A673 (cell line): Measurements from ENCODE around the gene PHF24. TPM values are rescaled to one million over a fixed set of nuclear protein-coding genes. Genes with fewer than 3 reads are reported as not detected.

ENCODE experiments used
- BruUV-seq: library from RNA; stranded (reverse); fragments of 400-500 nt; replicated peaks from 2 replicates; lab custom pipeline; 2021; lab: Mats Ljungman, UMichigan
- CTCF ChIA-PET: fragments of 300-600 bp; sonication (Branson Sonifier 250); formaldehyde crosslinking; loops from one replicate; lab custom pipeline; 2022; ENCODE audit warnings: antibody characterized with exemption; lab: Charles Lee
- POLR2A ChIA-PET: fragments of 300-600 bp; sonication (Branson Sonifier 250); formaldehyde crosslinking; loops from one replicate; lab custom pipeline; 2022; ENCODE audit warnings: antibody characterized with exemption; ENCODE audit not compliant: low non-redundant PET; lab: Charles Lee
- DNase-seq: peaks from one replicate; pipeline ENCODE4 v3.0.0-alpha.2; 2015; ENCODE audit warnings: low spot score
- H3K27ac ChIP-seq: fragments of 200-600 bp; sonication (generic); 2 replicates; pipeline ENCODE4 v1.5.1; 2016; ENCODE audit warnings: mixed run types, low read depth, mild to moderate bottlenecking, mixed read lengths, antibody characterized with exemption, low read length; ENCODE audit not compliant: poor library complexity, severe bottlenecking
- H3K27me3 ChIP-seq: fragments of 200-600 bp; sonication (generic); replicated peaks from 2 replicates; pipeline ENCODE4 v1.6.1; 2017; ENCODE audit warnings: mixed run types, low read depth, mild to moderate bottlenecking, mixed read lengths, antibody characterized with exemption, low read length; ENCODE audit not compliant: insufficient read depth, poor library complexity
- H3K36me3 ChIP-seq: fragments of 200-600 bp; sonication (generic); 2 replicates; pipeline ENCODE4 v1.6.1; 2016; ENCODE audit warnings: mixed run types, mild to moderate bottlenecking, mixed read lengths, antibody characterized with exemption, low read length; ENCODE audit not compliant: insufficient read depth, poor library complexity, severe bottlenecking
- H3K4me1 ChIP-seq: fragments of 200-600 bp; sonication (generic); 2 replicates; pipeline ENCODE4 v1.6.1; 2017; ENCODE audit warnings: mixed run types, mild to moderate bottlenecking, mixed read lengths, antibody characterized with exemption, low read length; ENCODE audit not compliant: insufficient read depth, poor library complexity, severe bottlenecking
- H3K4me3 ChIP-seq: fragments of 200-600 bp; sonication (generic); 2 replicates; pipeline ENCODE4 v1.5.1; 2016; ENCODE audit warnings: low read depth, mixed run types, mild to moderate bottlenecking, mixed read lengths, low read length; ENCODE audit not compliant: poor library complexity, severe bottlenecking
- H3K9me3 ChIP-seq: fragments of 200-600 bp; sonication (generic); 2 replicates; pipeline ENCODE4 v1.6.1; 2016; ENCODE audit warnings: mixed run types, low read depth, mild to moderate bottlenecking, mixed read lengths, antibody characterized with exemption, low read length; ENCODE audit not compliant: poor library complexity, severe bottlenecking
- CTCF ChIP-seq: fragments of 300-800, 200-600 bp; sonication (generic); conservative IDR thresholded peaks from 2 replicates; pipeline ENCODE4 v1.5.1; 2017; ENCODE audit warnings: low read depth, mild to moderate bottlenecking, antibody characterized with exemption, low read length, moderate library complexity, mixed read lengths
- EZH2 ChIP-seq: fragments of 200-600 bp; sonication (generic); IDR thresholded peaks from 2 replicates; pipeline ENCODE4 v1.6.1; 2017; ENCODE audit warnings: borderline replicate concordance, low read depth, mild to moderate bottlenecking, mixed read lengths, antibody characterized with exemption, low read length; ENCODE audit not compliant: poor library complexity, severe bottlenecking
- intact Hi-C: fragments of 100-400 bp; cut with micrococcal nuclease; formaldehyde crosslinking; loops from one replicate; pipeline ENCODE4 v1.10.0; 2022; ENCODE audit not compliant: unreplicated experiment
- total RNA-seq: library from RNA; stranded (reverse); gene quantifications from 2 replicates; pipeline ENCODE4 v1.2.3, GENCODE V29; 2021

PHF24 gene
- total RNA-seq, 1 experiment from 2014 or later, result 0.13 TPM

GRCh38 chr9:34998266-34998665 is 40.2 kb downstream of the PHF24 start:
- POLR2A ChIA-PET, result no interaction called here

GRCh38 chr9:34999576-34999975 is 41.5 kb downstream of the PHF24 start:
- Histone ChIP-seq H3K4me1 (no peaks in the 10 kb centered on the region), H3K4me3 (no peak overlapping the region), H3K36me3 (peaks cover 10% of the 10 kb centered on the region), H3K27ac (no peak overlapping the region), H3K9me3 (no peaks in the 10 kb centered on the region), H3K27me3 (no peaks in the 10 kb centered on the region)
- DNase-seq, result no peak
- intact Hi-C loops, result no loop called here
- TF ChIP-seq EZH2, result no peak
- TF ChIP-seq CTCF, result no peak
- CTCF ChIA-PET, result no interaction called here
- BruUV-seq, result no TSS peak
- POLR2A ChIA-PET, result no interaction called here

More at GRCh38 chr9:34998266-34998665, 40.2 kb downstream of the PHF24 start:
- BruUV-seq, result no TSS peak
- no peak overlapping the region for H3K4me3 ChIP-seq
- DNase-seq, result no peak
- intact Hi-C loops, result no loop called here
- H3K36me3 ChIP-seq, result peaks cover 10% of the 10 kb centered on the region
- no peak for TF ChIP-seq CTCF
- TF ChIP-seq EZH2, result no peak
- H3K27ac ChIP-seq, result no peak overlapping the region
- no peaks in the 10 kb centered on the region for H3K9me3 ChIP-seq
- CTCF ChIA-PET, result no interaction called here
- peaks cover 12% of the 10 kb centered on the region for H3K4me1 ChIP-seq
- no peaks in the 10 kb centered on the region for H3K27me3 ChIP-seq

GRCh38 chr9:35000535-35001284 is 42.6 kb downstream of the PHF24 start:
- no peak overlapping the region for H3K27ac ChIP-seq
- peaks cover 10% of the 10 kb centered on the region for H3K36me3 ChIP-seq
- intact Hi-C loops, result no loop called here
- ChIA-PET CTCF (no interaction called here), POLR2A (no interaction called here)
- no peaks in the 10 kb centered on the region for H3K27me3 ChIP-seq
- no peak overlapping the region for H3K4me3 ChIP-seq
- no peaks in the 10 kb centered on the region for H3K4me1 ChIP-seq
- TF ChIP-seq CTCF (no peak), EZH2 (no peak)
- DNase-seq, result no peak
- H3K9me3 ChIP-seq, result no peaks in the 10 kb centered on the region
- no TSS peak for BruUV-seq
